GM12801 (cell line): ENCODE measurements around the gene PLG.
"Not testable (repeated sequence)": the region's sequence is repeated elsewhere in the genome, so short reads cannot be mapped to it uniquely, and the experiment has no call there.

Source experiments
- TF ChIP-seq, protein P1 (sequence below): IDR thresholded peaks from one replicate; pipeline ENCODE4 v1.5.1; 2011; ENCODE audit warnings: control low read depth; ENCODE audit not compliant: insufficient read length; ENCODE audit errors: extremely low read depth

The PLG gene

DNA sequence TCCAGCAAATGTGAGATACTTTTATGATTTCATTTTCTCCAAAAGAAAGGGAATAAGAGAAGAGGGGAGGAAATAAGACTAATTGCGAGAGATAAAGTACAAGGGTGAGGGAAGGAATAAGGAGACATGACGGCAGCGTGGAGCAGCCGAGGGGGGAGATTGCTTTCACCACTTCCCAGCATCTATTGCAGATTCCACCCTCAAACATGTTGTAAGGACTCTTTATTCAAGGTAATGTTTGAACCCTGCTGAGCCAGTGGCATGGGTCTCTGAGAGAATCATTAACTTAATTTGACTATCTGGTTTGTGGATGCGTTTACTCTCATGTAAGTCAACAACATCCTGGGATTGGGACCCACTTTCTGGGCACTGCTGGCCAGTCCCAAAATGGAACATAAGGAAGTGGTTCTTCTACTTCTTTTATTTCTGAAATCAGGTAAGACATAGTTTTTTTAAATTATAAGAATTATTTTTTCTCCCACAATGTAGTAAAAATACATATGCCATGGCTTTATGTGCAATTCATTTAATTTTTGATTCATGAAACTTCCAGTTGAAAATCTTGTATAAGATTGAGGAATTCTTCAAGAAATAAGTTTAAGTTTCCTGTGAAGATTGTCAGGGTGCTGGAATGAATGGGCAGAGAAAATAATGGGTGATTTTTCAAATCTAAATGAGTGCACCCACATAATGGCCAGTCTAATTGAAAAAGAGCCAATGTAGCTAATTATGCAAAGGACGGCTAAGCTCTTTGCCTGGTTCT, at the start of gene PLG:
TSS of gene PLG (plus strand) at position 327 of the 763 bp plus-strand sequence. CDS start at position 388, 61 bp downstream.
- TF ChIP-seq, protein P1, sequence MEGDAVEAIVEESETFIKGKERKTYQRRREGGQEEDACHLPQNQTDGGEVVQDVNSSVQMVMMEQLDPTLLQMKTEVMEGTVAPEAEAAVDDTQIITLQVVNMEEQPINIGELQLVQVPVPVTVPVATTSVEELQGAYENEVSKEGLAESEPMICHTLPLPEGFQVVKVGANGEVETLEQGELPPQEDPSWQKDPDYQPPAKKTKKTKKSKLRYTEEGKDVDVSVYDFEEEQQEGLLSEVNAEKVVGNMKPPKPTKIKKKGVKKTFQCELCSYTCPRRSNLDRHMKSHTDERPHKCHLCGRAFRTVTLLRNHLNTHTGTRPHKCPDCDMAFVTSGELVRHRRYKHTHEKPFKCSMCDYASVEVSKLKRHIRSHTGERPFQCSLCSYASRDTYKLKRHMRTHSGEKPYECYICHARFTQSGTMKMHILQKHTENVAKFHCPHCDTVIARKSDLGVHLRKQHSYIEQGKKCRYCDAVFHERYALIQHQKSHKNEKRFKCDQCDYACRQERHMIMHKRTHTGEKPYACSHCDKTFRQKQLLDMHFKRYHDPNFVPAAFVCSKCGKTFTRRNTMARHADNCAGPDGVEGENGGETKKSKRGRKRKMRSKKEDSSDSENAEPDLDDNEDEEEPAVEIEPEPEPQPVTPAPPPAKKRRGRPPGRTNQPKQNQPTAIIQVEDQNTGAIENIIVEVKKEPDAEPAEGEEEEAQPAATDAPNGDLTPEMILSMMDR, result not testable (repeated sequence)

DNA sequence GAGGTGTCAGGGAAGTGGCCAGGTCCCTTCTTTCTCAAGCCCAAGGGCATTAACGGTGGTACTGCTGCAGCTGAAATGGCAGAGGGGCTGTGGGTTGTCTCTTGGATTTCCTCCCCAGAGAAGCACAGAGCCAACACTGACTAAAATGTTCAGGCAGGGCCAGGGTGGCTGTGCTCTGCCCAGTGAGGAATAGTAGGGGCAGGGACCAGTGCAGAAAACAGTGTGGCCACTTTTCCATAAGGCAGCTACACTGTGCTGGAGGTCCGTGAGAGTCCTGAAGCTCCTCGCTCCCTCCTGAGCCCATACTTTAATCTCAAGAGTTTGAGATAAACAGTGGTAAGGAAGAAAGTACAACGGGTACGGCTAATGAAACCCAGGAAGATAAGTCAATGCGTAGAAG, 42.5 kb upstream of the PLG start:
- TF ChIP-seq, protein P1, result no peak

DNA sequence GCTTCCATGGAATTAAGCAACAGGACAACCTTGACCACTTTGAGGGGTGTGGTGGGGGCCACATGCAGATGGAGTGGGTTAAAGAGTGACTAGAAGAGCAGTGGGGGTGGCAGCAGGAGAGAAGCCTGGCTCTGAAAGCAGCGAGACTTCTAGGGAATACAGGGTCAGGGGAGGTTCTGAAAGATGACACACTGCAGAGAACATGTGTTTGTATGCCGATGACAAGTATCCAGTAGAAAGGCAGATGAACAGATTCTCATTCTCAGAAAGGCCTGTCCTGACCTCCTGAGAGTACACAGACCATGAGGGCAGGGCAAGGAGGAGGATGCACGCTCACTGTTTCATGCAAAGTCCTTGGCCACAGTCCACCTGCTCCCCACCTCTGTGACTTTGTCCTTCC, 40.8 kb upstream of the PLG start:
- TF ChIP-seq, protein P1, result no peak

DNA sequence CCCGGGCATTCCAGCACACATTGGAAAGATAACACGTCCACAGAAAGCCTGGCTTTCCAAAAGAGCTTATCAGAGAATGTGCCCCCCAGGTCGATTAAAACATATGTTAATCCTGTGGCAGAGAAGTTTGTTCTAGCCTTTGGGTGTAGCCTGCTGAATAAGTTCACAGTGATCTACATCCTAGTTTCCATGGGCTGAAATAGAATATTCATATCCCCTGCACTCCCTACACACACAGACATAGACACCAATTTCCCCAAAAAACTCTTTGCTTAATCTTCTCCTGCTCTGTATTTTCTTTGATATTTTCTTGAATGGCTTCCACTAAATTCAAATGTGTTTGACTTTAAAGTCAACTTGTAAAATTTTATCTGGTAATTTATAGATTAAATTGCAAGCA, 39.6 kb upstream of the PLG start:
- TF ChIP-seq, protein P1, result no peak

DNA sequence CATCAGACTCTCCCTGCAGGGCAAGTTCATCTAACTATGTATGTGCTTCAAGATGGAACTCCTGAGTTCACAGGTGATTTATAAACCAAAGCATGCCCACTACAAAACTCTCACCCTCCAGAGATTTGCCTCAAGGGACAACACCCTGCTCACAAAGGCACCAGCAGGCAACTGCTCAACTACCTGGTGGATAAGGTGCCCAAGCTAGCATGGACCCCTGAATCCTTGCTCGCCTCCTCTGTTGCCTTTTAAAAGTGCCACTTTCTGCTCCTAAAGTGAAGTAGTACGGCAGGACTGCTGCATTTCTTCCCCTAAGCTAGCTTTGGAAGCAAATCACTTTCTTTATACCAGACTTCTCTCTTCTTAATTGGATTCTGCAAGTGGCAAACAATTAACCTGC, 39.2 kb upstream of the PLG start:
- TF ChIP-seq, protein P1, result no peak

DNA sequence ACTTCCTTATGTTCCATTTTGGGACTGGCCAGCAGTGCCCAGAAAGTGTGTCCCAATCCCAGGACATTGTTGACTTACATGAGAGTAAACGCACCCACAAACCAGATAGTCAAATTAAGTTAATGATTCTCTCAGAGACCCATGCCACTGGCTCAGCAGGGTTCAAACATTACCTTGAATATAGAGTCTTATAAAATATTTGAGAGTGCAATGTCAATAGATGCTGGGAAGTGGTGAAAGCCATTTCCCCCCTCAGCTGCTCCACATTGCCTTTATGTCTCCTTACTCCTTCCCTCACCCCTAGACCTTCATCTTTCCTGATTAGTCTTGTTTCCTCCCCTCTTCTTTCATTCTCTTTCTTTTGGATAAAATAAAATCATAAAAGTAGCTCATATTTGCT, 37.8 kb upstream of the PLG start, which contains the start of gene LPA:
TSS of gene LPA (minus strand) at position 78 of the 400 bp plus-strand sequence. CDS start at position 17, 61 bp downstream.
- TF ChIP-seq, protein P1, result not testable (repeated sequence)

DNA sequence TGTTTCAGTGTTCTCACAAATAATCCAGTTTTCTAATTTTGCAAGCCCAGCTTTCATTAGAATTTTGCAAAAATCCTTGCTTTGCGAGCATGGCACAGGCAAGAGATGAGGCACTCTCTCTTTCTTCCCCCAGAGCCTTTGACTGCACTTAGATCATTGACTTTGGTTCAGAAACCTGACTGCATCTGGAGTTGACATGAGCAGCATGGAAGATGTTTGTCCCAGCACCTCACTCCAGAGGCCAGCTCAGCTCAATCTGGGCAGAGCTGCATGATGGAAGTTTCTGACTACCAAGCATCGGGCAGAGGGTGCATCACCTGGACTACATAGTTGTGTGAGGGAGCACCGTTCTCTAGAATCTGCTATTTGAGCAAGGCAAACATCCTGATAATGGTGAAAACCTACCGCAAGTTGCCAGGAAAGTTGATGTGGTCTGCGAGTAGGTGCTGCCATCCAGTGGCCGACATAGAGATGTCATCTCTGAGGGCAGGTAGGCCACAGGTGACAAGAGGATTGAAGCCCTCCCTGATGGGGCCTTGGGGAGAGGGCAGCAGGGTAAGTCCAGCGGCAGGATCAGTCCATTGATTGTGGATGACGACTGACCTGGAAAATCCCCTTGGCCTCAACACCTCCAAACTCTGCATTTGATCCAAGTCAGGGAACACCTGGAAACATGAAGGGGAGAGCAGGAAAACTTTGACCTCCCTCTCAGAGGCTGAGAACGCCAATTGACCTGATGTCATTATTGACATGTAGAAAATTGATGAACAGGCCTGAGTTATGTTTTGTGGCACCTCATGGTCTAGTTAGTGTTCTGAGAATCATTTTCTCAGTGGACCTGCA, 34.2 kb upstream of the PLG start:
- TF ChIP-seq, protein P1, result no peak
